HEK293T (cell line): ENCODE results near the gene TEX2.

Experiments used
- CTCF ChIA-PET: fragments of 350-600 bp; formaldehyde crosslinking; extraction: SDS; loops from one replicate; lab custom pipeline; 2021; ENCODE audit warnings: antibody characterized with exemption, inconsistent platforms; lab: Yijun Ruan, JAX
- POLR2A ChIA-PET: fragments of 350-600 bp; formaldehyde crosslinking; extraction: SDS; loops from one replicate; lab custom pipeline; 2020; ENCODE audit warnings: antibody characterized with exemption, inconsistent platforms; lab: Yijun Ruan, JAX
- DNase-seq: peaks from one replicate; pipeline ENCODE4 v3.0.0; 2012; ENCODE audit warnings: mixed read lengths; ENCODE audit errors: extremely low spot score
- ARNT ChIP-seq: fragments of 450-650 bp; IDR thresholded peaks from 2 replicates; pipeline ENCODE4 v1.6.1; 2017; ENCODE audit warnings: mild to moderate bottlenecking
- BHLHE40 ChIP-seq: fragments of 450-650 bp; IDR thresholded peaks from 2 replicates; pipeline ENCODE4 v1.6.1; 2016; ENCODE audit warnings: mild to moderate bottlenecking, moderate library complexity, borderline replicate concordance
- CTBP1 ChIP-seq: fragments of 450-650 bp; IDR thresholded peaks from 2 replicates; pipeline ENCODE4 v1.6.1; 2016; ENCODE audit warnings: borderline replicate concordance
- ELF4 ChIP-seq: fragments of 450-650 bp; IDR thresholded peaks from 2 replicates; pipeline ENCODE4 v1.6.1; 2017; ENCODE audit warnings: antibody characterized with exemption
- FOXA1 ChIP-seq: fragments of 450-650 bp; IDR thresholded peaks from 2 replicates; pipeline ENCODE4 v1.6.1; 2016; ENCODE audit warnings: mild to moderate bottlenecking
- FOXK2 ChIP-seq: fragments of 450-650 bp; IDR thresholded peaks from 2 replicates; pipeline ENCODE4 v1.6.1; 2016; ENCODE audit warnings: mild to moderate bottlenecking
- FOXM1 ChIP-seq: fragments of 450-650 bp; IDR thresholded peaks from 2 replicates; pipeline ENCODE4 v1.6.1; 2017; ENCODE audit warnings: mild to moderate bottlenecking, borderline replicate concordance
- HDGF ChIP-seq: fragments of 450-650 bp; IDR thresholded peaks from 2 replicates; pipeline ENCODE4 v1.6.1; 2017; ENCODE audit warnings: antibody characterized with exemption, borderline replicate concordance
- L3MBTL2 ChIP-seq: fragments of 450-650 bp; conservative IDR thresholded peaks from 2 replicates; pipeline ENCODE4 v1.6.1; 2016; ENCODE audit warnings: mild to moderate bottlenecking
- LEF1 ChIP-seq: fragments of 450-650 bp; IDR thresholded peaks from 2 replicates; pipeline ENCODE4 v1.6.1; 2017; ENCODE audit warnings: mild to moderate bottlenecking, borderline replicate concordance
- NFRKB ChIP-seq: fragments of 450-650 bp; IDR thresholded peaks from 2 replicates; pipeline ENCODE4 v1.6.1; 2016; ENCODE audit warnings: mild to moderate bottlenecking, moderate library complexity
- PKNOX1 ChIP-seq: fragments of 450-650 bp; IDR thresholded peaks from 2 replicates; pipeline ENCODE4 v1.6.1; 2016
- SP1 ChIP-seq: fragments of 450-650 bp; IDR thresholded peaks from 2 replicates; pipeline ENCODE4 v1.6.1; 2017
- SUZ12 ChIP-seq: fragments of 450-650 bp; IDR thresholded peaks from 2 replicates; pipeline ENCODE4 v1.6.1; 2016; ENCODE audit warnings: mild to moderate bottlenecking
- TARDBP ChIP-seq: fragments of 450-650 bp; IDR thresholded peaks from 2 replicates; pipeline ENCODE4 v1.6.1; 2016
- ZNF384 ChIP-seq: fragments of 450-650 bp; IDR thresholded peaks from 2 replicates; pipeline ENCODE4 v1.6.1; 2016

Gene TEX2

GRCh38 chr17:64161380-64162176 lies 101.5 kb downstream of the TEX2 start:
- CTCF ChIA-PET, result no interaction called here
- TF ChIP-seq CTBP1 (no peak), FOXA1 (no peak), SP1 (no peak)

GRCh38 chr17:64160378-64160777 lies 102.7 kb downstream of the TEX2 start:
- DNase-seq, result no peak
- ChIA-PET CTCF (no interaction called here), POLR2A (interaction anchor here (8.7 kb wide), 1 partner anchor 15 kb away, joined by 51 read pairs; no protein-coding TSS in a partner anchor)
- TF ChIP-seq NFRKB (no peak), FOXK2 (no peak), LEF1 (no peak), CTBP1 (no peak), ARNT (no peak), ZNF384 (no peak), ELF4 (no peak), SP1 (no peak), L3MBTL2 (no peak), BHLHE40 (no peak), PKNOX1 (no peak), TARDBP (no peak), FOXA1 (no peak), SUZ12 (no peak), HDGF (no peak)

More at GRCh38 chr17:64161380-64162176, 101.5 kb downstream of the TEX2 start:
- no peak for DNase-seq
- POLR2A ChIA-PET, result interaction anchor here (8.7 kb wide), 1 partner anchor 16 kb away, joined by 51 read pairs; no protein-coding TSS in a partner anchor

- ChIA-PET CTCF (no interaction called here), POLR2A (interaction anchor here (8.7 kb wide), 1 partner anchor 13 kb away, joined by 51 read pairs; no protein-coding TSS in a partner anchor)
- no peak for DNase-seq
- TF ChIP-seq HDGF, result no peak
- no peak for TF ChIP-seq SUZ12
- no peak for TF ChIP-seq LEF1
- no peak for TF ChIP-seq ZNF384
- no peak for TF ChIP-seq FOXK2
- no peak for TF ChIP-seq ELF4
- TF ChIP-seq NFRKB, result no peak
- no peak for TF ChIP-seq ARNT
- no peak for TF ChIP-seq CTBP1
- no peak for TF ChIP-seq SP1
- no peak for TF ChIP-seq FOXM1
- no peak for TF ChIP-seq PKNOX1
- no peak for TF ChIP-seq BHLHE40
- no peak for TF ChIP-seq L3MBTL2
- TF ChIP-seq TARDBP, result no peak
- TF ChIP-seq FOXA1, result no peak
Measured at GRCh38 chr17:64158831-64159590, 104.0 kb downstream of the TEX2 start.

GRCh38 chr17:64158406-64158805 lies 104.7 kb downstream of the TEX2 start:
- ChIA-PET CTCF (no interaction called here), POLR2A (interaction anchor here (8.7 kb wide), 1 partner anchor 13 kb away, joined by 51 read pairs; no protein-coding TSS in a partner anchor)
- no peak for DNase-seq
- TF ChIP-seq SP1 (no peak), TARDBP (no peak), LEF1 (no peak), ZNF384 (no peak), BHLHE40 (no peak), FOXA1 (no peak), CTBP1 (no peak), PKNOX1 (no peak), HDGF (no peak), ELF4 (no peak)

GRCh38 chr17:64157669-64158180 lies 105.3 kb downstream of the TEX2 start:
- DNase-seq, result no peak
- CTCF ChIA-PET, result no interaction called here
- POLR2A ChIA-PET, result interaction anchor here (8.7 kb wide), 1 partner anchor 12 kb away, joined by 51 read pairs; no protein-coding TSS in a partner anchor

More at GRCh38 chr17:64157669-64158180, 105.3 kb downstream of the TEX2 start:
- no peak for TF ChIP-seq HDGF
- TF ChIP-seq CTBP1, result no peak
- no peak for TF ChIP-seq FOXA1
- no peak for TF ChIP-seq L3MBTL2
- no peak for TF ChIP-seq BHLHE40
- TF ChIP-seq ZNF384, result no peak
- no peak for TF ChIP-seq ELF4
- TF ChIP-seq FOXK2, result no peak
- TF ChIP-seq PKNOX1, result no peak
- no peak for TF ChIP-seq LEF1
- TF ChIP-seq FOXM1, result no peak
- TF ChIP-seq TARDBP, result no peak
- TF ChIP-seq SUZ12, result no peak
- TF ChIP-seq NFRKB, result no peak
- TF ChIP-seq ARNT, result no peak
- no peak for TF ChIP-seq SP1
